Measurements from ENCODE around the gene CLGN.

CLGN gene

DNA sequence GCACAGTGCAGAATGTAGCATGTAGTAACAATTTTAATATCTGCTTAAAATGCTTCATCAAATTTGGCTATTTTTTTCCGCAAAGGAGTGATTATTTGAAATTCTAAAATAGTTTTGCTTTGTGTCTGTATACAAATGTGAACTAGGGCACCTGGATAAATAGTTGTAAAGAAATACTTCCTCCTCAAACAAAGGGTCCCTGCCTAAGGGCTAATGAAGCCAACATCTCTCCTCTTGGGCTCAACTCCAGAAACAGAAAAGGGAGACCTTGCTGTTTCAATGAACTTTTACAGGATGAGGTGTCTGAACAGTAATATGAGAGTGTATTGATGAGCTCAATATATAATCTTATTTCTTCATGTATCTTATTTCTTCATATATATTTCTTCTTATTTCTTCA is 84.8 kb downstream of the CLGN start:
- no peak for DNase-seq (ENCODE audit: low read depth in 2 of 3, low spot score in 2 of 3)
